Stimulated activated CD4-positive, alpha-beta T cell treated with anti-CD3 and anti-CD28 coated beads, Interleukin-1b, Interleukin-23, amount 100 ng/mL, for 1 hour (primary cell): ENCODE measurements around the gene PDE6B.
"Not testable (repeated sequence)": the region's sequence is repeated elsewhere in the genome, so short reads cannot be mapped to it uniquely, and the experiment has no call there.

Experiments
- DNase-seq, 2 donors: peaks; one replicate each; pipeline ENCODE4 v3.0.0-alpha.2; 2020; ENCODE audit warnings: low read depth in 2 of 2

Gene PDE6B

GRCh38 chr4:635851-636627, 10.7 kb downstream of the PDE6B start:
- DNase-seq: no peak

GRCh38 chr4:636628-637159, 11.3 kb downstream of the PDE6B start:
- no peak for DNase-seq

GRCh38 chr4:637536-638280, 12.3 kb downstream of the PDE6B start:
- DNase-seq: no peak

- DNase-seq: not testable (repeated sequence)
Measured at GRCh38 chr4:642366-642765, 17.0 kb downstream of the PDE6B start.

DNA sequence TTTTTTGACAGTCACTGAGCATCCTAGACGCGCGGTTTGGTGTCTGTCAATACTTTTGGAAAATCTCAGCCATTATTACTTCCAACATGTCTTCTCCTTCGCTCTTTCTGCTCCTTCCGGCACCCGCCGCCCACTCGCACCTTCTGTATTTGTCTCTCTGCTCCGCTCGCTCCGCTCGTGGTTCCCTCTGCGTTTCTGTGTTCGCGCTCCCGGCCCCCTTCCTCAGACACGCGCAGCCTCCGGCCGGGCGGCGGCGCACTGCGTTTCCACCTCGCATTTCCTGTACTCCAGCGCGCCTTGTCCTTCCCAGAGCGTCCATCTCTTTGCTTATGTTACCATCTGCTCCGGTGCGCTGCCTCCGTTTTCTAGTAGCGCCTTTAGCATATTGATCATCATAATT, 21.1 kb downstream of the PDE6B start:
- DNase-seq: no peak

DNA sequence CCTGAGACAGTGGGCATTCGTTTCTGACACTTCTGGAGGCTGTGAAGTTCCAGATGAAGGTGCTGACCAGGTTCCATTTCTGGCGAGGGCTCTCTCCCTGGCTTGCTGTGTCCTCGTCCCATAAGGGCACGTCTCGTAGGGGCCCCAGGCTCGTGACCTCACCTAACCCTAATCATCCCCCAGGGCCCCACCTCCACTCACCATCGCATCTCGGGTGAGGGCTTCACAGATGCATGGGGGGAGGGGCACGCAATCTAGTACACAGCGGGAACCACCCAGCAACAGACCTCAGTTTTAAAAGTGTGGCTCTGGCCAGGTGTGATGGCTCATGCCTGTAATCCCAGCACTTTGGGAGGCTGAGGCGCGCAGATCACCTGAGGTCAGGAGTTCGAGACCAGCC, 22.1 kb downstream of the PDE6B start:
- no peak for DNase-seq

GRCh38 chr4:648579-649292, 23.4 kb downstream of the PDE6B start:
- no peak for DNase-seq

DNA sequence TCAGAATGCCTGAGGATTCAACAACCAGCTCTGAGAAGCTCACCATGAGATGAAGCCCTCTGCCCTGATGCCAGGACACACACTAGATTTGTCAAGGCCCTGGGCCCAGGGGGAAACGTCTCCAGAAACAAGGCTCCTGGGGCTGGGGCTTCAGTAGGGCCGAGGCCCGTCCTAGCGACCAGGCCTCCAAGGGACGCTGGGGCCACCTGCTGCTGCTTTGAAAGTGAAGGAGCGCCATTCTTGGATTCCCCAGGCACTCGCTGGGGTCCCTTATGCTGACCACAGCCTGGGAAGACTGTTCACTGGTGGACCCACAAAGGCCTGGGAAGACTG, 23.9 kb downstream of the PDE6B start:
- no peak for DNase-seq

DNA sequence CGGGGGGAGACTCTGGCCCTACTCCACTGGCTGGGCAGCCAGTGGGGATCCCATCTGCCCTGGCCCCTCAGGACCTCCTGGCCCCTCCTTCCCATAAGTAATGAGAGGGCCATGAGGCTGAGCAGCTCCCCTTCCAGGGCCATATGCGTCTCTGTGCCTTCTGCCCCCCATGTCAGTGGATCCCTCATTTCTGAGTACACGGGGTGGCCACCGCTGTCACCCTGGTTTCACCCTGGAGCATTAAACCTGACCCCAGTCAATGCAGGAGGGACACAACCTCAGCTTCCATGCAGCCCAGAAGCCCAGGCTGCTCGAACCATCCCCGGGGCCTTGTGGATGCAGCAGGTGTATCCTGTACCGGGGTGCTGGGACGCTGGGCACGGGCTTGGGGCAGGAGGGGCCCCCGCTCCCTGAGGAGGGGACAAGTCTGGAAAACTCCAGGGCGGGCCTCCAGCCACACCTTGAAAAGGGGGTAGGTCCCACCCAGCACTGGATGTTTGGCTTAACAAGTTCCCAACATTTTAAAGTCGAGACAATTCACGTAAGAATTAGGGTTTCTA, 24.5 kb downstream of the PDE6B start:
- no peak for DNase-seq

GRCh38 chr4:650461-650860, 25.1 kb downstream of the PDE6B start:
- no peak for DNase-seq

- DNase-seq: no peak
Measured at GRCh38 chr4:650951-651883, 25.8 kb downstream of the PDE6B start.

- DNase-seq: no peak
Measured at GRCh38 chr4:651884-652642, 26.7 kb downstream of the PDE6B start.

DNA sequence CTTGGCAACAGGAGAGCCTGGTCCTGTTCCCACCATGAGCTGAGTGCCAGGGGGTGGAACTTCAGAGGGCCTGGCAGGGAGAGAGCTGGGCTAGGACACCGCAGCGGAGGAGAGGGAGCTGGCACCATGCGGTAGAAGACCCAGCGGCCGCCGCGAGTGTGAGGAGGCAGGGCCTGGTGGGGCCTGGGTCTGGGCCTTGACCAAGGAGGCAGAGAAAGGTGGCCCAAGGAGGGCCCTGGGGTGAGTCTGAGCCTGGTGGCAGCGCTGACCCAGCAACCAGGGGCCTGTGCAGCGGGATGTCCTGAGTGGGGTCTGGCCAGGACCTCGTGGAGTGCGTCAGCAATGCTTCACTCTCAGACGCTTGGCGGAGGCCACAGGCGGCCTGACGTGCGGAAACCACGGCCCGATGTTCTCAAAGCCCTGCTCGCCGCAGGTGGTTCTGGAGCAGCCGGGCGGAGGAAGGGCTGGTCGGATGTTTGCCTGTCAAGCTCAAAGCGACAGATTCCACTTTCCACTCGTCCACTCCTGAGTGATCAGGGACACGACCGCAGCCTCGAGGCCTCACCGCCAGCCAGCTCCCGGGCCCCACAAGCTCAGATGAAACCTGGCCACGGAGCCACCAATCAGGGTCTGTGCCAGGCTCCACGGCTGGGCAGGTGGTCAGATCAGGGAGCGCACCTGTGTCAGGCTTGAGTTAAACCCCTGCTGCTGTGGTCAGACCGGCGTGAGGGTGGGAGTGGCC, 27.9 kb downstream of the PDE6B start:
- no peak for DNase-seq

GRCh38 chr4:653831-654502, 28.6 kb downstream of the PDE6B start:
- DNase-seq: no peak

- DNase-seq: no peak
Measured at GRCh38 chr4:654503-654845, 29.1 kb downstream of the PDE6B start.

- DNase-seq: no peak
Measured at GRCh38 chr4:654871-655463, 29.6 kb downstream of the PDE6B start.

- no peak for DNase-seq
Measured at GRCh38 chr4:655464-656151, 30.2 kb downstream of the PDE6B start.
